Middle frontal gyrus (tissue), 1 donor: ENCODE measurements around the gene URGCP.
"Not testable (repeated sequence)": the region's sequence is repeated elsewhere in the genome, so short reads cannot be mapped to it uniquely, and the experiment has no call there.

ENCODE experiments used
- DNase-seq: peaks from one replicate; pipeline ENCODE4 v3.0.0-alpha.2; 2015; ENCODE audit warnings: low spot score; ENCODE audit errors: extremely low spot score

URGCP gene

DNA sequence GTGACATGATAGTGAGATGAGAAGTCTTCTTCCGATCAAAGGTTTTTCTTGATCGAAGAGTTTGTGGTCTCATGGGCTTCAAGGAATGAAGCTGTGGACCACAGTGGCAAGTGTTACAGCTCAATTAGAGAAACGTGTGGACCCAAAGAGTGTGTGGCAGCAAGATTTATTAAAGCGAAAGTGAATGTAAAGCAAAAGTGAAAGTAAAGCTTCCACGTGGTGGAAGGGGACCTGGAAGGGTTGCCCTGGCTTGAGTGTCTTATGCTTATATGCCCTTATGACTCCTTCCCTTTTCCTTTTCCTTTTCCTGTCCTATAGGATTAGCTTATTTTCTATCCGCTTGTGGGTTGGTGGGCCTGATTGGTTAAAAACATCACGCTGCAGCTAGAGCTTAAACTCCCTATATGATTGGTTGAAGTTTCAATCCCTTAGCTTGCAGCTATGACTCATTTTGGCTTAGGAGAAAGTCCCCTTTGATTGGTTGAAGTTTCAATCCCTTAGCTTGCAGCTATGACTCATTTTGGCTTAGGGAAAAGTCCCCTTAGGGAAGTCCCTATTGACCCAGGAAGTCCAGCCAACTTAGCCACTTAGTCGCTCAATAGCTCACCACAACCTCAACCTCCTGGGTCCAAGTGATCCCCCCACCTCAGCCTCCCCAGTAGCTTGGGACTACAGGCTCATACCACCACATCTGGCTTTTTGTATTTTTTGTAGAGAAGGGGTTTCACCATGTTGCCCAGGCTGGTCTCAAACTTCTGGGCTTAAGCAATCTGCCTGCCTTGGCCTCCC is 71.7 kb downstream of the URGCP start:
- DNase-seq = no peak

DNA sequence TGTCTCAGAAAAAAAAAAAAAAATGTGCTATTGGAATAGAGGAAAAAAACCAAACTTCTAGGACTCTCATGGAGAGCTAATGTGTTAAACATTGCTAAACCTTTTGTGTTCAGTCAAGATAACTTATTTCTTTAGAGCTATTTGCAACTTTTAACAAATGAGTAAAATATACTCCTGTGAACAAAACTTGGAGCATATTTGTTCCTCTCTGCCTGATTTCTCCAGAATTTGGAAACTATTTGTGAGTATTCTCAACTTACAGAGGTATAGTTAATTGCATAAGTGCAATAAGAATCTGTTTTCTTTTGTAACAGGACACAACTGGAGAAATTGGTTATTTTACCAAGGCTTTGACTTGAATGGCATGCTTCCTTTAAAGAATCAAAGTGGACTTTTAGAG is 75.5 kb downstream of the URGCP start:
- DNase-seq = not testable (repeated sequence)
